ENCODE measurements around the gene HACD4.

Gene HACD4
- total RNA-seq = 12.0 to 66.4 (median 57.3) reads per million in 3 experiments

- peak; percentile 68 for DNase-seq
Observed at GRCh38 chr9:21031091-21031807, at the start of gene HACD4. HACD4 (minus strand) TSS chr9:21031640; CDS start chr9:21031590, 50 bp downstream.

GRCh38 chr9:21080793-21081192 is 49.4 kb upstream of the HACD4 start:
- no peak for DNase-seq

GRCh38 chr9:21078702-21079101 is 47.3 kb upstream of the HACD4 start:
- DNase-seq = no peak

GRCh38 chr9:21077781-21078180 is 46.3 kb upstream of the HACD4 start, which contains the start of gene IFNB1:
IFNB1 (minus strand) TSS chr9:21077942; CDS start chr9:21077869, 73 bp downstream.
- DNase-seq = no peak

- DNase-seq = no peak
Observed at GRCh38 chr9:21075484-21075883, 44.0 kb upstream of the HACD4 start.

GRCh38 chr9:21070906-21071305 is 39.5 kb upstream of the HACD4 start:
- no peak for DNase-seq

GRCh38 chr9:21070171-21070571 is 38.7 kb upstream of the HACD4 start:
- no peak for DNase-seq

GRCh38 chr9:21060919-21061561 is 29.6 kb upstream of the HACD4 start:
- no peak for DNase-seq

GRCh38 chr9:21056931-21057330 is 25.5 kb upstream of the HACD4 start:
- no peak for DNase-seq

GRCh38 chr9:21053851-21054250 is 22.4 kb upstream of the HACD4 start:
- DNase-seq = no peak

GRCh38 chr9:21047281-21047691 is 15.8 kb upstream of the HACD4 start:
- no peak for DNase-seq

GRCh38 chr9:21043841-21044240 is 12.4 kb upstream of the HACD4 start:
- DNase-seq = no peak

- DNase-seq = no peak
Observed at GRCh38 chr9:21042466-21042865, 11.0 kb upstream of the HACD4 start.

GRCh38 chr9:21039302-21039701 is 7.9 kb upstream of the HACD4 start:
- DNase-seq = no peak

GRCh38 chr9:21037278-21037677 is 5.8 kb upstream of the HACD4 start:
- no peak for DNase-seq

- no peak for DNase-seq
Observed at GRCh38 chr9:21031808-21032183, 356 bp upstream of the HACD4 start.

- DNase-seq = peak; percentile 24
Observed at GRCh38 chr9:21030389-21031035, 928 bp downstream of the HACD4 start.

GRCh38 chr9:21029661-21030060 is 1.8 kb downstream of the HACD4 start:
- DNase-seq = no peak

GRCh38 chr9:21028466-21028865 is 3.0 kb downstream of the HACD4 start:
- DNase-seq = no peak

GRCh38 chr9:21027295-21027694 is 4.1 kb downstream of the HACD4 start:
- no peak for DNase-seq

GRCh38 chr9:21023861-21024260 is 7.6 kb downstream of the HACD4 start:
- no peak for DNase-seq

- DNase-seq = no peak
Observed at GRCh38 chr9:21018177-21018576, 13.3 kb downstream of the HACD4 start.

GRCh38 chr9:21016701-21017491 is 14.5 kb downstream of the HACD4 start:
- DNase-seq = no peak

Measured in central memory CD4-positive, alpha-beta T cell (primary cell).